C4-2B (cell line): ENCODE data around the gene CHCT1.

ENCODE experiments used
- ZFX ChIP-seq: fragments of 450-650 bp; IDR thresholded peaks from 2 replicates; pipeline ENCODE4 v1.6.1; 2017
- TF ChIP-seq, protein P1 (sequence below): fragments of 450-650 bp; conservative IDR thresholded peaks from 2 replicates; pipeline ENCODE4 v1.5.1; 2017; ENCODE audit warnings: mild to moderate bottlenecking

DNA sequence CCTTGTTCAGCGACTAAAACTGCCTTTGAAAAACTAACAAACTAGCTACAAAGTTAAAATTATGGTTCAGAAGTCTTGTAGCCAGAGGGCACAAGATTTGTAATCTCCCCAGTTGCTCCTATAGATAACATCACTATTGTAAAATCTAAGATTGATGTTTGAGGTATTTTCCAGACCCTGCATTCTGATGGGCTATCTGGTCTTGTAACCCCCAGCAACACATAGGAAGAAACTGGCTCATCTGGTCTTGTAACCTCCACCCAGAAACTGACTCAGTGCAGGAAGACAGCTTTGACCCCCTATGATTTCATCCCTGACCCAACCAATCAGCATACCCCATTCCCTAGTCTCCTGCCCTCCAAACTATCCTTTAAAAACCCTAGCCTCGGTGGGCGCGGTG, 12.3 kb upstream of the CHCT1 start:
- TF ChIP-seq, protein P1, sequence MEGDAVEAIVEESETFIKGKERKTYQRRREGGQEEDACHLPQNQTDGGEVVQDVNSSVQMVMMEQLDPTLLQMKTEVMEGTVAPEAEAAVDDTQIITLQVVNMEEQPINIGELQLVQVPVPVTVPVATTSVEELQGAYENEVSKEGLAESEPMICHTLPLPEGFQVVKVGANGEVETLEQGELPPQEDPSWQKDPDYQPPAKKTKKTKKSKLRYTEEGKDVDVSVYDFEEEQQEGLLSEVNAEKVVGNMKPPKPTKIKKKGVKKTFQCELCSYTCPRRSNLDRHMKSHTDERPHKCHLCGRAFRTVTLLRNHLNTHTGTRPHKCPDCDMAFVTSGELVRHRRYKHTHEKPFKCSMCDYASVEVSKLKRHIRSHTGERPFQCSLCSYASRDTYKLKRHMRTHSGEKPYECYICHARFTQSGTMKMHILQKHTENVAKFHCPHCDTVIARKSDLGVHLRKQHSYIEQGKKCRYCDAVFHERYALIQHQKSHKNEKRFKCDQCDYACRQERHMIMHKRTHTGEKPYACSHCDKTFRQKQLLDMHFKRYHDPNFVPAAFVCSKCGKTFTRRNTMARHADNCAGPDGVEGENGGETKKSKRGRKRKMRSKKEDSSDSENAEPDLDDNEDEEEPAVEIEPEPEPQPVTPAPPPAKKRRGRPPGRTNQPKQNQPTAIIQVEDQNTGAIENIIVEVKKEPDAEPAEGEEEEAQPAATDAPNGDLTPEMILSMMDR: no peak
- TF ChIP-seq ZFX: no peak
